Activated T-cell treated with anti-CD3 and anti-CD28 coated beads, Interleukin-2, amount 50 U/mL, for 72 hours (primary cell): ENCODE measurements around the gene PRR11. TPM values are rescaled to one million over a fixed set of nuclear protein-coding genes. Genes with fewer than 3 reads are reported as not detected.
"Not testable (repeated sequence)": the region's sequence is repeated elsewhere in the genome, so short reads cannot be mapped to it uniquely, and the experiment has no call there.

Source experiments
- ATAC-seq, 2 donors: fragments of 150-1000 bp; cut with Tn5 transposase; replicated peaks in 1 of 2; 2 replicates each; pipeline ENCODE4 v1.10.0; 2021; ENCODE audit warnings: moderate library complexity in 2 of 2, mild to moderate bottlenecking in 1 of 2
- DNase-seq, 2 donors: peaks; one replicate each; pipeline ENCODE4 v3.0.0; 2021 to 2022; ENCODE audit warnings: mixed read lengths in 1 of 2
- H3K27ac Mint-ChIP-seq: one replicate; pipeline ENCODE4 v1.8.0; 2022; ENCODE audit warnings: mild to moderate bottlenecking, moderate library complexity, mixed read lengths
- H3K27me3 Mint-ChIP-seq: one replicate; pipeline ENCODE4 v1.8.0; 2022; ENCODE audit warnings: low read depth, mixed read lengths
- H3K36me3 Mint-ChIP-seq, 2 donors: one replicate each; pipeline ENCODE4 v1.8.0; 2022; ENCODE audit warnings: mixed read lengths in 2 of 2, mild to moderate bottlenecking in 1 of 2; ENCODE audit not compliant: insufficient read depth in 2 of 2
- H3K4me1 Mint-ChIP-seq: one replicate; pipeline ENCODE4 v1.8.0; 2022; ENCODE audit warnings: low read depth, mixed read lengths
- H3K4me3 Mint-ChIP-seq, 2 donors: one replicate each; pipeline ENCODE4 v1.8.0; 2022; ENCODE audit warnings: mild to moderate bottlenecking in 2 of 2, mixed read lengths in 2 of 2, moderate library complexity in 2 of 2
- H3K9me3 Mint-ChIP-seq, 2 donors: one replicate each; pipeline ENCODE4 v1.8.0; 2022; ENCODE audit warnings: mixed read lengths in 2 of 2
- total RNA-seq, 2 donors: library from RNA; stranded (reverse); gene quantifications; one replicate each; pipeline ENCODE4 v1.2.3, GENCODE V29; 2022

PRR11 gene
- total RNA-seq, 2 donors from 2014 or later = 99.5 to 108 TPM

GRCh38 chr17:59160157-59161025 is 4.8 kb downstream of the PRR11 start:
- Mint-ChIP-seq H3K27me3 (no peaks in the 10 kb centered on the region), H3K4me1 (peaks cover 19% of the 10 kb centered on the region), H3K36me3 (peaks cover 2 to 6% of the 10 kb centered on the region in 2 donors), H3K9me3 (no peaks in the 10 kb centered on the region), H3K27ac (peak overlapping the region; percentile 70), H3K4me3 (peak overlapping the region in 1 of 2 donors; percentile 47)
- ATAC-seq (no peak), DNase-seq (no peak)

- ATAC-seq (no peak), DNase-seq (no peak)
- peaks cover 19% of the 10 kb centered on the region for H3K4me1 Mint-ChIP-seq
- H3K36me3 Mint-ChIP-seq = peaks cover 2 to 6% of the 10 kb centered on the region in 2 donors
- H3K9me3 Mint-ChIP-seq = no peaks in the 10 kb centered on the region
- no peak overlapping the region for H3K27ac Mint-ChIP-seq
- no peaks in the 10 kb centered on the region for H3K27me3 Mint-ChIP-seq
- no peak overlapping the region for H3K4me3 Mint-ChIP-seq
These were observed 5.9 kb downstream of the PRR11 start for GRCh38 chr17:59161477-59161876.

GRCh38 chr17:59165933-59166342 is 10.4 kb downstream of the PRR11 start:
- H3K27ac Mint-ChIP-seq = no peak overlapping the region
- peak; percentile 50 to 51 for ATAC-seq

GRCh38 chr17:59167571-59168001 is 12.0 kb downstream of the PRR11 start:
- Mint-ChIP-seq H3K27me3 (no peaks in the 10 kb centered on the region), H3K36me3 (peaks cover 0 to 12% of the 10 kb centered on the region in 2 donors), H3K4me3 (no peak overlapping the region), H3K9me3 (no peaks in the 10 kb centered on the region), H3K27ac (no peak overlapping the region), H3K4me1 (no peaks in the 10 kb centered on the region)
- DNase-seq (peak in 1 of 2 donors; percentile 9), ATAC-seq (peak; percentile 33 to 37)

More at GRCh38 chr17:59165933-59166342, 10.4 kb downstream of the PRR11 start:
- Mint-ChIP-seq H3K36me3 (peaks cover 2 to 11% of the 10 kb centered on the region in 2 donors), H3K4me1 (no peaks in the 10 kb centered on the region), H3K27me3 (no peaks in the 10 kb centered on the region), H3K9me3 (no peaks in the 10 kb centered on the region), H3K4me3 (peak overlapping the region in 1 of 2 donors; percentile 20)
- DNase-seq = peak; percentile 22 to 34

- Mint-ChIP-seq H3K27me3 (no peaks in the 10 kb centered on the region), H3K9me3 (peaks cover 0 to 1% of the 10 kb centered on the region in 2 donors), H3K4me3 (no peak overlapping the region), H3K4me1 (no peaks in the 10 kb centered on the region), H3K27ac (no peak overlapping the region), H3K36me3 (peaks cover 3 to 12% of the 10 kb centered on the region in 2 donors)
- no peak for DNase-seq
- ATAC-seq = no peak
These were observed 17.0 kb downstream of the PRR11 start for GRCh38 chr17:59172436-59173004.

- ATAC-seq = no peak
- H3K9me3 Mint-ChIP-seq = peaks cover 0 to 1% of the 10 kb centered on the region in 2 donors
- H3K27ac Mint-ChIP-seq = no peak overlapping the region
- peaks cover 3 to 12% of the 10 kb centered on the region in 2 donors for H3K36me3 Mint-ChIP-seq
- DNase-seq = no peak
- H3K4me1 Mint-ChIP-seq = no peaks in the 10 kb centered on the region
- no peak overlapping the region for H3K4me3 Mint-ChIP-seq
- H3K27me3 Mint-ChIP-seq = no peaks in the 10 kb centered on the region
These were observed 19.1 kb downstream of the PRR11 start for GRCh38 chr17:59174671-59175070.

GRCh38 chr17:59175076-59175475 is 19.5 kb downstream of the PRR11 start:
- H3K27me3 Mint-ChIP-seq = no peaks in the 10 kb centered on the region
- ATAC-seq = no peak
- H3K27ac Mint-ChIP-seq = no peak overlapping the region

GRCh38 chr17:59178266-59178985 is 22.9 kb downstream of the PRR11 start:
- Mint-ChIP-seq H3K27ac (no peak overlapping the region), H3K27me3 (no peaks in the 10 kb centered on the region)

More at GRCh38 chr17:59175076-59175475, 19.5 kb downstream of the PRR11 start:
- no peaks in the 10 kb centered on the region for H3K4me1 Mint-ChIP-seq
- H3K9me3 Mint-ChIP-seq = peaks cover 0 to 1% of the 10 kb centered on the region in 2 donors
- H3K36me3 Mint-ChIP-seq = peaks cover 3 to 12% of the 10 kb centered on the region in 2 donors
- no peak for DNase-seq
- H3K4me3 Mint-ChIP-seq = no peak overlapping the region

GRCh38 chr17:59179601-59180000 is 24.1 kb downstream of the PRR11 start:
- not testable (repeated sequence) for H3K4me3 Mint-ChIP-seq, DNase-seq, H3K9me3 Mint-ChIP-seq, ATAC-seq, H3K27ac Mint-ChIP-seq, H3K27me3 Mint-ChIP-seq, H3K4me1 Mint-ChIP-seq
- H3K36me3 Mint-ChIP-seq = peaks cover 0 to 14% of the 10 kb centered on the region in 2 donors

More at GRCh38 chr17:59178266-59178985, 22.9 kb downstream of the PRR11 start:
- DNase-seq = no peak
- Mint-ChIP-seq H3K4me1 (no peaks in the 10 kb centered on the region), H3K36me3 (peaks cover 3 to 19% of the 10 kb centered on the region in 2 donors), H3K4me3 (no peak overlapping the region), H3K9me3 (peaks cover 0 to 1% of the 10 kb centered on the region in 2 donors)
- ATAC-seq = no peak

GRCh38 chr17:59180626-59181025 is 25.1 kb downstream of the PRR11 start:
- Mint-ChIP-seq H3K27me3 (no peaks in the 10 kb centered on the region), H3K4me3 (no peak overlapping the region), H3K4me1 (no peaks in the 10 kb centered on the region), H3K27ac (no peak overlapping the region), H3K36me3 (peaks cover 3 to 21% of the 10 kb centered on the region in 2 donors), H3K9me3 (no peaks in the 10 kb centered on the region)
- no peak for ATAC-seq
- DNase-seq = no peak

GRCh38 chr17:59181481-59181880 is 25.9 kb downstream of the PRR11 start:
- ATAC-seq (no peak), DNase-seq (no peak)
- Mint-ChIP-seq H3K36me3 (peaks cover 5 to 26% of the 10 kb centered on the region in 2 donors), H3K4me1 (no peaks in the 10 kb centered on the region), H3K27ac (no peak overlapping the region), H3K9me3 (no peaks in the 10 kb centered on the region), H3K27me3 (no peaks in the 10 kb centered on the region), H3K4me3 (no peak overlapping the region)

- Mint-ChIP-seq H3K4me1 (no peaks in the 10 kb centered on the region), H3K27ac (no peak overlapping the region), H3K36me3 (peaks cover 9 to 31% of the 10 kb centered on the region in 2 donors), H3K27me3 (no peaks in the 10 kb centered on the region), H3K4me3 (no peak overlapping the region), H3K9me3 (no peaks in the 10 kb centered on the region)
- DNase-seq (no peak), ATAC-seq (no peak)
These were observed 30.5 kb downstream of the PRR11 start for GRCh38 chr17:59185997-59186396.

GRCh38 chr17:59186850-59187249 is 31.3 kb downstream of the PRR11 start:
- H3K27me3 Mint-ChIP-seq = no peaks in the 10 kb centered on the region
- H3K36me3 Mint-ChIP-seq = peaks cover 9 to 32% of the 10 kb centered on the region in 2 donors
- ATAC-seq = no peak

More at GRCh38 chr17:59186850-59187249, 31.3 kb downstream of the PRR11 start:
- Mint-ChIP-seq H3K4me3 (no peak overlapping the region), H3K4me1 (no peaks in the 10 kb centered on the region), H3K27ac (no peak overlapping the region), H3K9me3 (no peaks in the 10 kb centered on the region)
- DNase-seq = no peak
